ENCODE data around the gene RAPH1.
"Not testable (repeated sequence)": the region's sequence is repeated elsewhere in the genome, so short reads cannot be mapped to it uniquely, and the experiment has no call there.

The RAPH1 gene

DNA sequence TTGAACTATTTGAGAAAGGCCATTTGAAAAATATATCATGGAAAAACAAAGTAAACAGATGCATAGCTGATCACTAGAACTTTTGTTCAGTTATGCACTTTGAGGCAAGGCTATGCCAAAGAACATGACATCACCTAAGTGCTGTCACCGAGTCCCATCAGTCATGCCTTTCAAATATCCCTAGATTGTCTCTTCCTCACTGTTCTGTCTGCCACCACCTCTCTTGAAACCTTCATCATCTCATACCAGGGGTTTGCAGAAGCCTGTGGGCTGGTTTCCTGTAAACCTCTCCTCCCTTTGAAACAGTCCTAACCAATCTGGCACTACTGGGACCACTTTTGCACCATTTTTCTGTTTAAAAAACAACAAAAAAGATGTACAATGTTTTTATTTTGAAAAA, 12.3 kb upstream of the RAPH1 start:
- no peak for DNase-seq

DNA sequence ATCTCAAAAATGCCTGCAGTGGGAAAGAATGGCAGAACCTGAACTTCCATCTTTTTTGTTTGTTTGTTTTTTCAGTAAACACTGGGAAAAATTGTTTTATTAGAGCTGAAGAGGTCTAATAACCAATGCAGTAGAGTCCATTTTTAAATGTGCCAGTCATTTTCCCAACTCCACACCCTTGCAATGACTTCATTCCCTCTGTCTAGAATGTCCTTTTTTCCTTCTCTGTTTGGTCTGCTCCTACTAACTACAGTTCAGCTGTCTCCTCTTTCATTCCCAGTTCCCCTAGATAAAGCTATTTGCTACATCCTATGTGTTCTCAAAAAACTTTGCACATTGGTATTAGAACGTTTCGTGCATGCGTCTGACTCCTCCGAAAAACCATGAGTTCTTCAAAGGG, 9.3 kb upstream of the RAPH1 start:
- no peak for DNase-seq

DNA sequence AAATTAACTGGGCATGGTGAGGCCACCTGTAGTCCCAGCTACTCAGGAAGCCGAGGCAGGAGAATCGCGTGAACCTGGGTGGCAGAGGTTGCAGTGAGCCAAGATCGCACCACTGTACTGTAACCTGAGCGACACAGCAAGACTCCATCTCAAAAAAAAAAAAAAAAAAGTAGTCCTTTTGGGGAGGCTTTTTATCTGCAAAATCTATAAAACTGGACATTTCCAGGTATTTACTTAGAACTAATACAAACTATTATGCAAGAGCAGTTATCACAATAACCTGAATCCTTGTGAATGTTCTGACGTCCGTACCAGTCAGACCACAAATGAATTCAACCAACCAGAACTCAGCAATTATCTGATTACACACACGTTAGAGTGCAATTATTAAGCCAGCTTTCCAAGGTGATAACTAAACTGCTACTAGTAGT, 8.8 kb upstream of the RAPH1 start:
- DNase-seq: no peak

GRCh38 chr2:203540598-203540997, 5.5 kb upstream of the RAPH1 start:
- DNase-seq: not testable (repeated sequence)

DNA sequence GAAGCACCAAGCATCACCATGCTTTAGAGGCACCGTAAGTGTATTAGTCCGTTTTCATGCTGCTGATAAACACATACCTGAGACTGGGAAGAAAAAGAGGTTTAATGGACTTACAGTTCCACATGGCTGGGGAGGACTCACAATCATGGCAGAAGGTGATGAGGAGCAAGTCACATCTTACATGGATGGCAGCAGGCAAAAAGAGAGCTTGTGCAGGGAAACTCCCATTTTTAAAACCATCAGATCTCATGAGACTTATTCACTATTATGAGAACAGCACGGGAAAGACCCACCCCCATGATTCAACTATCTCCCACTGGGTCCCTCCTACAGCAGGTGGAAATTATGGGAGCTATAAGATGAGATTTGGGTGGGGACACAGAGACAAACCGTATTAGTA, 3.1 kb upstream of the RAPH1 start:
- not testable (repeated sequence) for DNase-seq

DNA sequence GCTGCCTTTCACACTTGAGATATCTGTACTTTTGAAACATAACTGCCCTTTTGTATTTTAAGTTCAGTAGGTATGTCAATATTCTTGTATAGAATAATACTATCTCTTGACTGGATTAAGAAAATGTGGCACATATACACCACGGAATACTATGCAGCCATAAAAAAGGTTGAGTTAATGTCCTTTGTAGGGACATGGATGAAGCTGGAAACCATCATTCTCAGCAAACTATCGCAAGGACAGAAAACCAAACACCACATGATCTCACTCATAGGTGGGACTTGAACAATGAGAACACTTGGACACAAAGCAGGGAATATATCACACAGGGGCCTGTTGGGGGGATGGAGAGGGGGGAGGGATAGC, 1.5 kb upstream of the RAPH1 start:
- not testable (repeated sequence) for DNase-seq

GRCh38 chr2:203535784-203536585, 884 bp upstream of the RAPH1 start:
- DNase-seq: no peak

DNA sequence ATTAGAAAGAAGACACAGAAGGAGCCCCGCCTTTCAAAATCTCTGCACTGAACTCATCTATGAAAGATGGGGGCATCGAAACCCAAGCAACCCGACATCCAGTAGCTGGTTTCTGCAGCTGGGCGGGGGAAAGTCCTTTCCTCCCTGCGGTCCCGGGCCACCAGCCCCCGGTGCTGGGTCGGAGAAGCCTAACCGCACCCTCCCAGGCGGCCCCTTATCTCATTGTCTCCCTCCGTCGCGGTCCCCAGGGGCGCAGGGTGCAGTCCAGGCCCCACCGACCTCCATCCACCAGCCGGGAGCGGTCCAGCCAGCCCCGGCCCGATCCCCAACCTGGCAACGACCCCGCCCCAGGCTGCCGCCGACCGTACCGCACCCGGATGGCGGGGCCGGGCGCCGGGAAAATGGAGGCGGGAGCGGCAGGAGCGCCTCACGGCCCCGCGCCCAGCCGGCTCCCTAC, 452 bp downstream of the RAPH1 start:
- DNase-seq: peak; percentile 14

GRCh38 chr2:203533676-203534591, 1.2 kb downstream of the RAPH1 start:
- peak; percentile 15 for DNase-seq

GRCh38 chr2:203532957-203533658, 2.0 kb downstream of the RAPH1 start:
- DNase-seq: no peak

- no peak for DNase-seq
These were observed 7.4 kb downstream of the RAPH1 start for GRCh38 chr2:203527719-203528118.

DNA sequence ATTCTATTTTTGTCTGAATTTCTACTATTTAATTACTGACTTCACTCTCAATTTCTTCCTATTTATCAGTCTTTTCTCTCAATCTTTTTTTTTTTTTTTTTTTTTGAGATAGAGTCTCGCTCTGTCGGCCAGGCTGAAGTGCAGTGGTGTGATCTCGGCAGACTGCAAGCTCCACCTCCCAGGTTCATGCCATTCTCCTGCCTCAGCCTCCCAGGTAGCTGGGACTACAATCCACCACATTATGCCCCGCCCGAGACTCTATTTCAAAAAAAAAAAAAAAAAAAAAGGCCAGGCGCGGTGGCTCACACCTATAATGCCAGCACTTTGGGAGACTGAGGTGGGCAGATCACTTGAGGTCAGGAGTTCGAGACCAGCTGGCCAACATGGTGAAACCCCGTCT, 21.8 kb downstream of the RAPH1 start:
- not testable (repeated sequence) for DNase-seq

DNA sequence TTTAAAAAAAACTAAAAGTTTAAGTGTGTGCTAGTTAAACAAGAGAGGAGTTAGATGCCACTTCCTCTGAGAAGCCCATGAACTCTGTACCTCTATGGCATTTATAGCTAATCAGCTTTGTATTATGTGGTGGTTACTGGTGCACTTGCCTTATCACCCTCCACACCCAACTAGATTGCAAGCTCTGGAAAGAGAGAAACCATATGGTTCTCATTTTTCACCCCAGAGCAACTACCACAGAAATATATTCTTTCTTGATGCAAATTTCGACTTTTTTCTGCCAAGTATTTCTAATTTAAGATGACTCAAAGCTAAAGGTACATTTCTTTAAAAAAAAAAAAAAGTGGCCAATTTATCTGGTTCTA, 24.2 kb downstream of the RAPH1 start:
- no peak for DNase-seq

GRCh38 chr2:203510256-203510940, 24.7 kb downstream of the RAPH1 start:
- DNase-seq: no peak

DNA sequence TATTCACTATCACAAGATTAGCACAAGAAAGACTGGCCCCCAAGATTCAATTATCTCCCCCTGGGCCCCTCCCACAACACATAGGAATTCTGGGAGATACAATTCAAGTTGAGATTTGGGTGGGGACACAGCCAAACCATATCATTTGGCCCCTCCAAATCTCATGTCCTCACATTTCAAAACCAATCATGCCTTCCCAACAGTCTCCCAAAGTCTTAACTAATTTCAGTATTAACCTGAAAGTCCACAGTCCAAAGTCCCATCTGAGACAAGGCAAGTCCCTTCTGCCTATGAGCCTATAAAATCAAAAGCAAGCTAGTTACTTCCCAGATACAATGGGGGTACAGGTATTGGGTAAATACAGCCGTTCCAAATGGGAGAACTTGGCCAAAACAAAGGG, 31.6 kb downstream of the RAPH1 start:
- DNase-seq: not testable (repeated sequence)

DNA sequence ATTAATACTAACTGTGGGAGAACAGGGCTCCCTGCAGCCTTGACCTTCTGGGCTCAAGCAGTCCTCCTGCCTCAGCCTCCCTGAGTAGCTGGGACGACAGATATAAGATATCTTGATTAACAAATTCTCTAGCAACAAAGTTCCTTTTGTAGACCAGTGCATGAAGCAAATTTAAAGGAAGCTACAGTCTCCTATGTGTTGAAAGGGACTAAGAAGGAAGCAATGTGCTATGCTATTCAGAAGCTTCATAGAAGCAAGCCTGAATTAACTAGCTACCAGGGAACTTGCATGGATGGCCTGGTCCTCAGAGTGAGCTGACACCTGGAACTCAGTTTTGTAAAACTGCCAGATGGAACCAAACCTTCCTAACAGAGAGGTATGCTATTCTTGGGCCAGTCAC, 33.2 kb downstream of the RAPH1 start:
- no peak for DNase-seq

DNA sequence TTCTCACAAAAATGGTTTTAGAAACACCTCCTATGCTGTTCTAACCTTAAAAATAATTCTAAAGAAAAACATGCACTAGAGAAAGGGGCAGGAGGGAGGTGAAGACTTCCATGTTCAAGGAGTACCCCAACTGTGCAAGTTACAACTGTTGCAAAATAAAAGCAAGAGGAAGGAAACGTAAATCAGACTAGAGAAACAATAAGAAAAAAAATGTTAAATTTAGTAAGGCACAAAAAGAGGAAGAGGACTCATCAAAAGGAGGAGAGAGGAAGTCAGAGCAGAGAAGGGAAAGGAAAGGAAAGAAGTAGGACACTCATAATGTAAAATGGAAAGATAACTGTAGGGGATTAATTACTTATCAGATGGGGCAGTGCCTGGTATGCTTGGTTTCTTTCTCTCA, 34.1 kb downstream of the RAPH1 start:
- DNase-seq: no peak

DNA sequence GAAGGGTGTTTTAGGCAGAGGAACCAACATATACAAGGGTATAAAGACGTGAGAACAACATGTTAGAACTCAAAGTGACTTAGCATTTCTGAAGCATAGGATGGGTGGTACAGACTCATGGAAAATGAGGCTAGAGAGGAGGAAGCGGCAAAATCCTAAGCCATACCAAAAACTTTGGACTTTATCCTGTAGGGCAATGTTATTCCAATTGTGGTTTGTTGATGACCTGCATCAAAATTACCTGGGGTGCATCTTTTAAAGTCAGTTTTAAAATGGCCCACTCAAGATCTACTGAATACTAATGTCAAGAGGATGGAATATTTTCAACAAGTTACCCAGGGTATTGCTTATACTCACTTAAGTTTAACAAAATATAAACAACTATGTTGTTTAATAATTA, 34.8 kb downstream of the RAPH1 start:
- no peak for DNase-seq

- DNase-seq: no peak
These were observed 36.9 kb downstream of the RAPH1 start for GRCh38 chr2:203498161-203498560.

GRCh38 chr2:203492965-203493364, 42.1 kb downstream of the RAPH1 start:
- no peak for DNase-seq

DNA sequence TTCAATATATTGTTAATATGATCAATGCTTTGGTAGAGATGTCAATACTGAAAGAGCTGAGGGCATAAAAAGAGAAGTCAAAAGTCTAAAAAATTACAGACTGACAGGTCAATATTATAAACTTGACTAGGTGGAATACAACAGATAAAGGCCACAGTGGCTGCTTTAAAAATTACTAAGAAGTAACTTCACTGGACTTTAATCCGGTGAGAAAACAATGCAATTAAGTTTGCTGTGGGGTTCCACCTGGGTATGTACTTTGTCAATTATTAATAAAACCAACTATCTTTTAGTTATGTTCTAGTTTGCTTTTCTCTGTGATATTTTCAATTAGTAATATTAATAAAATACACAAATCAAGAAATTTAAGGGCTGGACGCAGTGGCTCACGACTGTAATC, 44.7 kb downstream of the RAPH1 start:
- no peak for DNase-seq

- DNase-seq: no peak
These were observed 45.6 kb downstream of the RAPH1 start for GRCh38 chr2:203489531-203489930.

Data from activated gamma-delta T cell treated with Interleukin-2 at 50 U/mL for 16 hours (primary cell).